HG03108 (cell line): ENCODE data around the gene CTNNA2.

Experiments used
- ATAC-seq: cut with Tn5 transposase; IDR thresholded peaks from one replicate; pipeline ENCODE4 v1.9.1; 2021; ENCODE audit warnings: moderate library complexity; ENCODE audit not compliant: unreplicated experiment

Gene CTNNA2

DNA sequence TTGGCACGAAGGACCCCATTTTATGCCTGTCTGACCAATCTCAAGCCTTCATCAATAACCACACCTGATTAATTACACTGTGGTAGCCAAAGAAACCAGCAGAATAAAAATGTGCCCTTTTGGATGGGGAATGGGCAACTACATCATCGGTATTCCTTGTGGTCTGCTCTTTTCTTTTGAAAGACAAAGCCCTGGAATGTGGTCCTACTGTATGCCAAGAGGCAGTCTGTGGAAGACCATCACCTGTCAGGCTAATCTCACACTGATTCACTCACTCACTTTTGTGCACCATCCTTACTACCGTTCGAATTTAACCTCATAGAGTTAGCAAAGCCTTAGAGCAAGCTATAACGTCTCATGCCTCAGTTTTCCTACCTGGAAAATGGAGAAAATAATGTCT, 1066.9 kb downstream of the CTNNA2 start:
- no peak for ATAC-seq

- no peak for ATAC-seq
Observed at GRCh38 chr2:80591233-80591632, 1078.4 kb downstream of the CTNNA2 start.

DNA sequence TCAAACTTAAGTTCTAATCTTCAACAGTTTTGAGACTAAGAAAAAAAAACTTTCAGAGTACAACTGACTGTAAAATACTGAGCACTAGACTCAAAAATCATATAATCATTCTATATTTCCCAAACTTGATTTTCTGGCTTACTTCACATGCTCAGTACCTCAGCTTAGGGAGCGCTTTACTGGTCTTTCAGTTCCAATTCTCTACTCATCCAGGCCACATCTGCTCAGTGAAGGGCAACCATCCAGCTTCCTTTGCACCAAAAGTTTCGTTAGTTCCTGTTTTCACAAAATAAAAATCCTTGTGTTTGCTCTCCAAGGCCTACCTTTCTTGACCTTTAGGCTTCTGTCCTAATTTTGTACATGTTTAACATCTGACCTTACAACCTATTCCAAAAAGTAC, 1079.3 kb downstream of the CTNNA2 start:
- ATAC-seq = no peak

DNA sequence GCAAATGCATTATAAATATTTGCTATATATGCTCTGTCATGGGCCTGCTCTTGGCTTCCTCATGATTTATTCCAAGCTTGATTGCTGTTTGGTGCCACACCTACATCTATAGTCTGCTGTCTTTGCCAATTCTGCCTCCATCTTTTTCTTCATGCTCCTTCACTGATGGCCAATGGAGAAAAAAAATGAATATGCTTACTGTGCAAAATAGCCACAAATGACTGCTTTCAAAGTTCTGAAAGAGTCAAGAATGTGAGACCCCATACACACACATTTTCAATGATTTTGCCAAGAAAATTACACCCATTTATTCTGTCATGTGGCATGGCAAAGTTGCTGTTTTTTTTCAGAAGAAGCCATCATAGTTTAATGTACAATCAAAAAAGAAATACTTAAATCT, 1097.3 kb downstream of the CTNNA2 start:
- ATAC-seq = no peak

GRCh38 chr2:80621656-80622055, 1108.8 kb downstream of the CTNNA2 start:
- ATAC-seq = no peak

DNA sequence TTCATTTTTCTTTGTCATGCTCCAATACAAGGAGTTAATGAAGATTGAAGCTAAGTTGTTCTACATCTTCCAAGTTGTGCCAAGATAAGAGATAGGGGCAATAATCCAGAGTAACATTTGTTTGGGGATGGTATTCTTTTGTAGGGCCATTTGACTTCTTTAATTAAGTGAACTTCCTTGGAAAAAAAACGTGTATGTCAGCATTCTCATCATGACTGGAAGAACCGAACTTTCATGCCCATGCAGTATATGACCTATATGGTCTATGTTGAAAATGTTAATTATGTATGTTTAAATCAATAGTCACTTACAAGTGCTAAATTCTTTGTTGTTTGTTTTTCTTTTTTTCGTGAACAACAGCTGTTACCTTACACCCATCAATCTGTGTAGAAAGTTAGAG, 1111.2 kb downstream of the CTNNA2 start:
- no peak for ATAC-seq

DNA sequence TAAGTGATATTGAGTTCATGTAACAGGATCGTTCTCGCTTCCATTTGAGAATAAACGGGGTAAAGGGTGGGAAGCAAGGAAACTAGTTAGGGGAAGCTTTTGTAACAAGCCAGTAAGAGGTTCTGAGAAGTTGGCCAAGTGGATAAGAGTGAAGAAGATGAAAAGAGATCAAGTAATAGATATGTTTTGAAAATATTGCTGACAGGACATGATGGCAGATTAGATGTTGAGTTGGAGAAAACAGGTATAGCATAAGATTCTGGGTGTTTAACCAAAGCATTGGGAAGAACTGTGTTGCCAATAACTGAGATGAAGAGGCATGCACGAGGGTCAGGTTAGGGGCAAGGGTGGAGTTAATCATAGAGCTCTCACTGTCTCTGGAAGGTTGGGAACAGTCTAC, 1121.7 kb downstream of the CTNNA2 start:
- ATAC-seq = no peak

- ATAC-seq = no peak
Observed at GRCh38 chr2:80638783-80639182, 1125.9 kb downstream of the CTNNA2 start.

DNA sequence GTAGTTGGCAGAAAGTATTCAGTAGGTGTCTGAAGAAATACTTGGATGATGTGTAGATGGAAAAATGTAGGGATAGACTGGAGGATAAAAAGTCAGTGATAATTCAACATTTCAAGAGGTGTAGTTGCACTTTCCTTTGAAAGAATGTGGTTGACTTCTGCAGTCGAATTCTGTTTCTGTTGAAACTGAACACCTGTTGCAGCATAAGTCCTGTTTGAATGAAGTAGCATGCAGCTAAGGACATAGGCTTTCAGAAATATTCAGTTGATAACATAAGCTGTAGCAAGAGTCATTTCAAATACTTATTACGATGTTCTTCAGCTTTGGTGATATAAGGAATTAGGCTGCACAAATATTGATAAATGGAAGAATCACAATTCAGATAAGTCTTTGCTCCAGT, 1129.6 kb downstream of the CTNNA2 start:
- ATAC-seq = no peak

GRCh38 chr2:80643598-80643997, 1130.7 kb downstream of the CTNNA2 start:
- ATAC-seq = no peak

DNA sequence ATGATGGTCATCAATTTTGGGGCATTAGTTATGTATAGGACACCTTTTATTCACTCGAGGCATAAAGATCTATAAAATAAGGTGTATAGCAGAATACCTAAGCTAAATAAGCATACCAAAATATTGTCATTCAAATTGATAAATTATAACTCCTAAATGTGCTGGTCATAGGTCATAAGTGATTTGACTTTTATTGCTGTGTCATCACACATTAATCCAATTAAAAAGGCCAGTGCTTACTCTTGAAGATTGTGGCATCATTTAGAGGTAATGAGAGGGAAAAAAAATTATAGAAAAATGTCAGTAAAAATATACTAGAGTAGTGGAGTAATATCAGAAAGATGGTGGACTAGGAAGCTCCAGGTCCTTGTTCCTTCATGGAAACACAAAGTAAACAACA, 1138.6 kb downstream of the CTNNA2 start:
- ATAC-seq = no peak

GRCh38 chr2:80655265-80655664, 1142.4 kb downstream of the CTNNA2 start:
- ATAC-seq = no peak

GRCh38 chr2:80670763-80671162, 1157.9 kb downstream of the CTNNA2 start:
- ATAC-seq = no peak

DNA sequence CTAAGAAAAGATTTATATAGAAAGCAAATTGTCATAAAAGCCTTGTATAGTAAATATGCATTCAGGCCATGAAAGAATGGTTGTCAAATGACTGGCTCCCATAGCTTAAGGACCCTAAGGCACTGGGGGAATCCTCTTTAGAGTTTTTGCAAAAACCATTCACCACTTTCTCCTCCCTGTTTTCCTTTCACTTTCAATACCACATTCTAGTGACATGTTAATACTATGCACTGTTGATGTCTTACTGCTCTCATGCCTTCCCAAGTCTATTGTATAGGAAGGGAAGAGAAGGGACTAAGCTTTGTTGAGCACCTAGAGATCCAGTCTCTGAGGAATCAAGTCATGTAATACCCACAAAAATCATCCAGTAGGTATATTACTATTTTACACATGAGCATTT, 1174.7 kb downstream of the CTNNA2 start:
- no peak for ATAC-seq

- ATAC-seq = no peak
Observed at GRCh38 chr2:80689106-80689505, 1176.3 kb downstream of the CTNNA2 start.
